ENCODE data around the gene DOC2A.
"Not testable (repeated sequence)": the region's sequence is repeated elsewhere in the genome, so short reads cannot be mapped to it uniquely, and the experiment has no call there.

DOC2A gene

GRCh38 chr16:30027588-30028437 lies 17.0 kb upstream of the DOC2A start:
- DNase-seq (ENCODE audit: low read depth): no peak

GRCh38 chr16:30026449-30026848 lies 15.6 kb upstream of the DOC2A start:
- DNase-seq (ENCODE audit: low read depth): no peak

- DNase-seq (ENCODE audit: low read depth): no peak
Observed at GRCh38 chr16:30025574-30025973, 14.7 kb upstream of the DOC2A start.

DNA sequence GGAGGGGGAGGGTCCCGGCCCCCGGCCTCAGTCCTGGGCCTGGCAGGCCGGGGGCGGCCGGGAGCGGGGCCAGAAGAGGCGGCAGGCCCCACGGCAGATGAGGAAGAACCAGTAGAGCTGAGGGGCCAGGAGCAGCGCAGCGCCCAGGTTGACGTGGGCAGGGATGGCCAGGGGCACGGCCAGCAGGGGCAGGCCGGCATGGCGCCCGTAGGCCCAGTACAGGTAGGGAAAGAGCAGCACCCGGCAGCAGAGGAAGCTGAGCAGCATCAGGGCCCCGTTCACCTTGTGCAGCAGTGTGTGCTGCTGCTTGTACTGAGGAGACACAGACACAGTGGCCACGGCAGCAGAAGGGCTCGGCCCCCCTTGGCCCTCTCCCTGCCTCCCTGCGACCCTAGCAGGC lies 14.3 kb upstream of the DOC2A start:
- DNase-seq (ENCODE audit: low read depth): no peak

DNA sequence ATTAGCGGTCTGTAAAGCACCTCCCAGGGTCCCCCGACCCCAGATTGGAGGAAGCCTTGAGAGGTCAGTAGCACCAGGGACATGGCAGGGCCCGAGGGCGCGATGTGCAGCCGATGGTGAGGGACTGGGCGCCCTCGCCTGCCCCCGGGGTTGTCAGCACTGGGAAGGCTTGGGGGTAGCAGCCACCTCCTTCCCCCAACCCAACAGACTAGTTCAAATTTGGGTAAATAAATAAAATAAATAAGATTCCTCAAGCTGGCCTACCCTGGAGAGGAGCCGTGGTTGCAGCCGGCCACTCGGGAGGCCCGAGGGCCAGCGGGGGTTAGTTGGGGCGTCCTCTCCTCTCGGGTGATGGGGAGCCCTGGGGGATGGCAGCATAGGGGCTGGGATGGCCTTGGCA lies 13.6 kb upstream of the DOC2A start:
- DNase-seq (ENCODE audit: low read depth): no peak

GRCh38 chr16:30023586-30023985 lies 12.8 kb upstream of the DOC2A start:
- no peak for DNase-seq (ENCODE audit: low read depth)

DNA sequence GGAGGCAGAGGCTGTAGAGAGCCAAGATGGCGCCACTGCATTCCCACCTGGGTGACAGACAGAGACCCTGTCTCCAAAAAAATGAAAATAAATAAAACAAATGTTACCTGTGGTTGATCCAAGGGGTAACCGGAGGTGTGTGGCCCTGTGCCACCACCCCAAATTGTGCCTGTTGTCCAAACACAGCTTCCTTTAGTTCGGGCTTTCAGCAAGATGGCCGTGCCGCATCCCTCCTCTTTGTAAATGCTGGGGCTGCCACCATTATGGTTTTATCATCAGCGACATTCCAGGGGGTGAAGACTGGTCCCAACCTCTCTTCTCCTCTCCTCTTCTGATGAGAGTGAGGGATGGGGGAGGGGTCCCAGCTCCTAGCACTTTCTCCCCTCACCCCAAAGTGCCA lies 12.1 kb upstream of the DOC2A start, which contains the start of gene C16orf92:
C16orf92 (plus strand) TSS at position 312 of the 400 bp plus-strand sequence. CDS start 143 bp downstream, outside the sequence.
- no peak for DNase-seq (ENCODE audit: low read depth)

DNA sequence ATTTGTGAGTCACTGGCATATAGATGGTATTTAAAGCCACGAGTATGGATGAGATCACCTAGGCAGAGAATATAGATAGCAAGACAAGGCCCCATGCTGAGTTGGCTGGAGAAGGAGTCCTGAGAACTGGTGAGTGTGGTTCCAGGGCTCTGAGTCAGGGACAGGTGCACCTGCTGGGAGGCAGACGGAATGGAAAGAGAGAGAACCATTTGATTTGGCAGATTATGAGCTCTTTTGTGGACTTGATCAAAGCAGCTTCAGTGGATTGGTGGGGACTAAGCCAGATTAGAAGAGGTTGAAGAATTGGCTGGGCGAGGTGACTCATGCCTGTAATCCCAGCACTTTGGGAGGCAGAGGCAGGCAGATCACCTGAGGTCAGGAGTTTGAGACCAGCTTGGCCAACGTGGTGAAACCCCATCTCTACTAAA lies 7.9 kb upstream of the DOC2A start:
- no peak for DNase-seq (ENCODE audit: low read depth)

- DNase-seq (ENCODE audit: low read depth): not testable (repeated sequence)
Observed at GRCh38 chr16:30017937-30018336, 7.1 kb upstream of the DOC2A start.

DNA sequence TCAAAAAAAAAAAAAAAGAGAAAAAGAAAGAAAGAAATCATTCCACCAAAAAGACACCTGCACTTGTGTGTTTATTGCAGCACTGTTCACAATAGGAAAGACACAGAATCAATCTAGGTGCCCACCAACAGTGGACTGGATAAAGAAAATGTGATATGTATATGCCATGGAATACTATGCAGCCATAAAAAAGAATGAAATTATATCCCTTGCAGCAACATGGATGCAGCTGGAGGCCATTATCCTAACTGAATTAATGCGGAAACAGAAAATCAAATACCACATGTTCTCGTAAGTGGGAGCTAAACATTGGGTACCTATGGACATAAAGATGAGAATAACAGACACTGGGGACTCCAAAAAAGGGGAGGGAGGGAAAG lies 6.4 kb upstream of the DOC2A start:
- no peak for DNase-seq (ENCODE audit: low read depth)

GRCh38 chr16:30016555-30017276 lies 5.9 kb upstream of the DOC2A start:
- no peak for DNase-seq (ENCODE audit: low read depth)

DNA sequence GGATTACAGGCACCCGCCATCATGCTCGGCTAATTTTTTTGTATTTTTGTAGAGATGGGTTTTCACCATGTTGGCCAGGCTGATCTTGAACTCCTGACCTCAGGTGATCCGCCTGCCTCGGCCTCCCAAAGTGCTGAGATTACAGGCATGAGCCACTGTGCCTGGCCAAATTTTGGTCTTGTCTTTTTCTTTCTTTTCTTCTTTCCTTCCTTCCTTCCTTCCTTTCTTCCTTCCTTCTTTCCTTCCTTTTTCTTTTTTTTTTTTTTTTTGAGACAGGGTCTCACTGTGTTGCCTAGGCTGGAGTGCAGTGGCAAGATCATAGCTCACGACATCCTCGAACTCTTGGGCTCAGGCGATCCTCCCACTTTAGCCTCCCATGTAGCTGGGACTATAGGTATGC lies 4.6 kb upstream of the DOC2A start:
- DNase-seq (ENCODE audit: low read depth): not testable (repeated sequence)

GRCh38 chr16:30012598-30012997 lies 1.8 kb upstream of the DOC2A start:
- not testable (repeated sequence) for DNase-seq (ENCODE audit: low read depth)

DNA sequence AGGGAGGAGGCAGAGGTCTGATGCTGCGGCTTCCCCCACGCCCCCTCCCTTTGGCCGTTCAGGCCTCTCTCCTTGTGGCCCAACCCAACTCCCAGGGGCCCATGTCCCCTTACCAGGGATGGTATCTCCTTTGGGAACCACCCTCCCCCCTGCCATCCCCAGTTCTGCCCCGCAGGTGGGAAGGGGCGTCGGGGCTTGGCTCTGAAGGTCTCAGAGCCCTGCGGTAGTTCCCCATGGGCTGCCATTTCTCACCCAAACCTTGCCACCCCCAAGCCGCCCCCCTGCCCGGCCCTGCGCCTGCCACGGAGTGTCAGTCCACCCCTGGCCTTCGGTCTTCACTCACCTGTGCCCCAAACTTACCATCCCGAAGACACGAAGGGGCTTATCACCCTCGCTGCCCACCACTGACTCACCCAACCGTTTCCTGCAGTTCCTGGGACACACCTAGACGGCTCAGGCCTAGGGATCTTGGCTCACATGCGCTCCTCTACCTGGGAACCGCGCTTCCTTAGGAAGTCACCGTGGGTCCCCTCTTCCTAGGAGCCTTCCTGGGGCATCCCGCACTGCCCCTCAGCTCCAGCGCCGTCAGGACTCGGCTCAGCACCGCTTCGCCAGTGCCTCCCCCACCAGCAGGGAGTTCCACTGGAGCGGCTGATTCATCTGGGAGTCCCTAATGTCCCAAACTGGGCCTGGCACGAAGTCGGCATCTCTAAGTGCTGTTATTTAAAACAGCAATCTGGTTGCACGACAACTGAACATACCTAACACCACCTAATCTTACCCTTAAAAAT lies 1.1 kb upstream of the DOC2A start:
- no peak for DNase-seq (ENCODE audit: low read depth)

GRCh38 chr16:30009990-30010843 lies 610 bp downstream of the DOC2A start:
- DNase-seq (ENCODE audit: low read depth): no peak

- no peak for DNase-seq (ENCODE audit: low read depth)
Observed at GRCh38 chr16:30009085-30009862, 1.6 kb downstream of the DOC2A start.

GRCh38 chr16:30007378-30007895 lies 3.4 kb downstream of the DOC2A start:
- DNase-seq (ENCODE audit: low read depth): no peak

GRCh38 chr16:30006659-30007377 lies 4.0 kb downstream of the DOC2A start:
- no peak for DNase-seq (ENCODE audit: low read depth)

DNA sequence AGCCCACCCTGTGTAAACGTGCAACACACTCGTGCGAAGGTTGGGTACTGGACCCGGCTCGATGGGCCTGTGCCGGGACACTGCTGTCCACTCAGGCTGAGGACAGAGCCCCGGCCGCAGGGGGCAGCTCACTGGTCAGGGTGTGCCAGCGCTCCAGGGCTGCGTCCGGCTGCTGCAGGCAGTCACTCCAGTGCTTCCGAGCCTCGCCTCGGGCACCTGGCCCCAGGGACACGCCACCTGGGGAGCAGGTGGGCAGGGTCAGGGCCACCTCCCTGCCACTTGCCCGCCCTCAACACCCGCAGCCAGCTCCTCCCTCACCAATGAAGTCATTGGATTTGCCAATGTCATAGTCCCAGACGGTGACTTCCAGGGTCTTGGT lies 4.7 kb downstream of the DOC2A start:
- no peak for DNase-seq (ENCODE audit: low read depth)

Measured in fibroblast of the conjunctiva (primary cell).